Lung microvascular endothelial cell (primary cell): ENCODE measurements around the gene PXYLP1. TPM values are rescaled to one million over a fixed set of nuclear protein-coding genes. Genes with fewer than 3 reads are reported as not detected.

Source experiments
- DNase-seq, 2 donors: peaks; one replicate each; pipeline versions ENCODE4 v3.0.0 to v3.0.0-alpha.2; 2010; ENCODE audit warnings: low read depth in 2 of 2
- total RNA-seq: library from RNA; depleted of rRNA; stranded (reverse); fragments of >200 nt; gene quantifications from 2 replicates; pipeline ENCODE4 v1.2.1, GENCODE V29; 2014

PXYLP1 gene
- total RNA-seq, 1 donor from 2014 or later, result 0.40 TPM

GRCh38 chr3:141323936-141324704, 92.5 kb downstream of the PXYLP1 start:
- no peak for DNase-seq

- DNase-seq, result no peak
Measured at GRCh38 chr3:141326123-141326522, 94.5 kb downstream of the PXYLP1 start.

DNA sequence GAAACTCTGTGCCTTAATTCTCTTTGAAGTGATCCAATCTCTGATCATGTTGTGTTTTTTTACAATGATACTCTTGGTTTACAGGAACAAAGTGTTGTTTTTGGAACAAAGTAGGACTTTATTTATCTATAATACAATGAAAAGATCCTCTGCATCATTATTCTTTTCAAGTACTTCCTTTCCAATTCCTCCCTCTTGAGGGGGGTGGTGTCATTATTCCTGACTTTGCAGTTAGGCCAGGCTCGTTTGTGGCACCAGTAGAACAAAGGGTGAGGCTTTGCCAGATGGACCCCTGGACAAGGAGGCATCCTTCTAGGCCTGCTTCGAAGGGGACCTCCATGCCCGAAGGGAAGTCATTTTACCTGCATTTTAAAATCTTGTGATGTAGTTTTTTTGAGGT, 95.0 kb downstream of the PXYLP1 start:
- no peak for DNase-seq

DNA sequence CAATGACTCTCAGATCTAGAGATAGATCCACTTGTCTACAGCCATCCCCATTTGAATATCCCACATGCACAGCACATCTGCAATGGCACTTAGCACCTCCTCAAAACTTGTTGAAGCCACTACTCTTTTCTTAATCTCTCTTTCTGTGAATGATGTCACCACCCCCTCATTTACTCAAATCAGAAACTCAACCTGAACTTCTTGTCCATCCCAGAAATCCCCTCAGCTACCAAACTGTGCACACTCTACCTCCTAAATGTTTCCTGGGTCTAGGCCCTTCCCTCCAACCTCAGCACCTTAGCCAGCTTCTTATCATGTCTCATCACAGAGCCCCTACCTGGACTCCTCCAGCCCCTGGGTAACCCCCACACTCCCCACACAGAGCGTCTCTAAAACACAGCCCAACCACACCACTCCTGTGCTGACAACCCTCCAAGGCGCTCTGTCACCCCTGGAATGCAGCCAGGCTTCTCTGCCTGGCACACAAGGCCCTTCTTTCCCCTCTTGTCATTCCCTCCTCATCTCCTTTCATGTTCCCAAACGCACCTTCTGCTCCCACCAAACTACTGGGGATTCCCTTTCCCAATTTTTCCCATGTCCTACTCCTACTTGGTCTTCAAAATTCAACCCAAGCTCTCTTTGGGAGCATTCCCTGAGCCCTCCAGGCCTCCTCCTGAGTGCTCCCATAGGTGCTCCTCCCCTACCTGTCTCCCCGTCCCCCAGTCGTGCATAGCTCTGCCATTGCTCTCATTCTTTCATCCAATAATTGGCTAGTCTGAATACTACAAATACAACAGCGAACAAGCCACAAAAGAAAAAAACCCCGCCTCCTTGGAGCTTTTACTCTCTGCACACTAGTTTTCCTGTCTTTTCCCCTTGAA, 96.9 kb downstream of the PXYLP1 start:
- DNase-seq, result no peak

GRCh38 chr3:141330235-141330634, 98.6 kb downstream of the PXYLP1 start:
- no peak for DNase-seq

- no peak for DNase-seq
Measured at GRCh38 chr3:141330718-141331376, 99.2 kb downstream of the PXYLP1 start.

- peak; percentile 35 to 98 for DNase-seq
Measured at GRCh38 chr3:141331377-141332318, 100.0 kb downstream of the PXYLP1 start.

DNA sequence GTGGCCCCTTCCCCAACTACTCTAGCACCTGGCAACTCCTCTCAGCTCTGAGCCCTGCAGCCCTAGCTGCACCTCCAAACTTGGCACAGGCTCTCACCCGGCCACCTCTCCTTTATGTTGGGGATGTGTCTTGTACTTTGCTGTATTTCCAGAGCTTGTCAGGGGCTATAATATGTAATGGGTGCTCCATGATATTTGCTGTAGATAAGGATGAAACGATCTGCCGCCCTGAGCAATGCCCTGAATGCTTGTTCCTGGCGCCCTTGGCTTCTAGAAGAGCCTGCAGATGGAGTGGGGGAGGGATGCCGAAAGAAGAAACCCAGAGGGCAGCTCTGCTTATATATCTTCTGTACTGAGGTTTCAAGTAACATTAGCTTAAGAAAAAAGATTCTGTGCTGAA, 100.8 kb downstream of the PXYLP1 start:
- DNase-seq, result no peak

DNA sequence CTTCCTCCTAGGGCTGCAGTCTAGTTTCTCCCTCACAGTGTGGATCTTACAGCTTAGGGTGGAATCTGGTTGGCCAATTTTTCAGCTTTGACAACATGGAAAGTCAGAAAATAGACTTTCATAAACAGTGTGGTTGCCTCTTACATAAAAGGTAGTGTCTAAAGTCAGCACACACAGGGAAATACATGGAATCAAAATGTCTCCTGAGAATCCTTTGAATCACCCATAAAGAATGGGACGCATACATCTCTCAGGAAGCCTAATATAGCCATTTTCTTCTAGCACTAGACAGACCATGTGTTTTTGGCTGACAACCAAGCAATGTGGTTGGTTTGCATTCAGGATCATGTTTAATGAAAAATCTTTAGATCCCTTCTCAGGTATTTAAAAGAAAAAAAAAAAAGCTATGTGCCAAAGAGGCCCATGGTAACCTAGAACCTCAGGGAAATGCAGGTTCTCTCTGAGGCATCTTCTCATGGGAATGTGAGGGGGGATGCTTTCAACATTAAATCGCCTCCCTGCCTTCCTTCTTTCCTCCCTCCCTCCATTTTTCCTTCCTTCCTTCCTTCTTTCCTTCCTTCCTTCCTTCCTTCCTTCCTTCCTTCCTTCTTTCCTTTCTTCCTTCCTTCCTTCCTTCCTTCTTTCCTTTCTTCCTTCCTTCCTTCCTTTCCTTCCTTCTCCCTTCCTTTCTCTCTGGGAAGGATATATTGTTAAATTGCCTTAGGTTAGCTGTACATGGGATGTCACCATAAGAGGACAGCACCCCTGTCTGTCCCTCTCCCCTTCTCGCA, 102.4 kb downstream of the PXYLP1 start:
- no peak for DNase-seq

- DNase-seq, result no peak
Measured at GRCh38 chr3:141334627-141335250, 103.1 kb downstream of the PXYLP1 start.

DNA sequence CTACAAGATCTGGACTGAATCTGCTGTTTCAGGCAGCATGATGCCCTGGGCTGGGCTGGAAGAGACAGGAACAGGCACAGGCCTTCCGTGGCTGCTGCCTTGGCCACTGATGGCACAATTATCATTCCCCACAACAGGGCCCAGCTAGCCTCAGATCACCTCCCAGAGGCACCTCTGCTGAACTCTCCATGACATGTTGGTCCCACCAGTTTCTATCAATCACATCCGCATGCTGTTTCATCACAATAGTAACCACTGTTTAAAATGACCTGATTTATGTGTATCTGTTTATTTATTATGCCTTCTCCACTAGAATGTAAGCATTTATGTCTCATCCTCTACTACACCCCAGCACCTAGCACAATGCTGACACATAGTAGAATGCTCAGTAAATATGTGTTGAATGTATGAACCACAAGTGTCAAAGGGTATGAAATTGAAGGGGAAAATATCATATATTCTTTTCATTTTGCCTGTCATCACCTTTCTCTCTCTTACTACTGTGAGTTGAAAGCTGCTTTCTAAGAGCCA, 104.0 kb downstream of the PXYLP1 start:
- no peak for DNase-seq

GRCh38 chr3:141336672-141337522, 105.3 kb downstream of the PXYLP1 start:
- DNase-seq, result peak; percentile 68 to 95

GRCh38 chr3:141337523-141337854, 105.9 kb downstream of the PXYLP1 start:
- DNase-seq, result no peak

GRCh38 chr3:141337991-141338390, 106.4 kb downstream of the PXYLP1 start:
- no peak for DNase-seq

GRCh38 chr3:141338881-141339280, 107.3 kb downstream of the PXYLP1 start:
- DNase-seq, result no peak

GRCh38 chr3:141341536-141341935, 109.9 kb downstream of the PXYLP1 start:
- DNase-seq, result no peak

DNA sequence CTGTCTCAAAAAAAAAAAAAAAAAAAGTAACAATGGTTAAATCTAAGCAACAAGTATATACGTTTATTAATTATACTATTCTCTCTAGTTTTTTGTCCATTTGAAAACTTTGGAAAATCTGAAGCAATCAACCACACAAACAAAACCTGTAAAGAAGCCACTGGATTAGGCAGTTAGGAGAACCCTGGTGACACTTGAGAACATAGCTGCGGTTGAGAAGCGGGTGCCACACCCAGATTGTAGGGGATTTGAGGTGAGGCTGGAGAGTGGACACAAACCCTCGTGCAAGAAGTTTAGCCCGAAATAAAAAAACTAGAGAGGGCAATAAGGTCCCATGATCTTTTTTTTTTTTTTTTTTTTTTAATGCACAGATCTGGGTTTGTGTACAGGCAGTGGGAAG, 110.8 kb downstream of the PXYLP1 start:
- no peak for DNase-seq

DNA sequence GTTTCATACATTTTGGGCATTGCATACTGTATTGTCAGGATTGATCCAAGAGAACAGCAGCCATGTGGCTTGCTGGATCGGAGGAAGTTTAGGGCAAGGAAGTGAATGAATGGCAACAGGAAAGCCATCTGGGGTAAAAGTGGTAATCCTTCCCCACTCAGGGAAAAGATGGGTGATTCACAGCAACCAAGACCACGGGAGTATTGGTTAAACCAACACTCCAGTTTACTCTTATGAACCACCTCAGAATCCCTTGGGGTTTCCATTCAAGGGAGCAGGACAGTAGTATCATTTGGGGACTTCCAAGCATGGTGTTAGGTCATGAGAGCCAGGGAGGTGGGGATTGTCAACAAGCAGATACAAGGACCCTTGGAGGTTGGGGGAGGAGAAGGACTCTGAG, 111.5 kb downstream of the PXYLP1 start:
- no peak for DNase-seq

GRCh38 chr3:141343865-141344271, 112.2 kb downstream of the PXYLP1 start:
- DNase-seq, result no peak
